HG03460 (cell line): ENCODE measurements around the gene SEZ6L.

Source experiments
- ATAC-seq: cut with Tn5 transposase; IDR thresholded peaks from one replicate; pipeline ENCODE4 v1.9.1; 2021; ENCODE audit not compliant: unreplicated experiment

Gene SEZ6L

DNA sequence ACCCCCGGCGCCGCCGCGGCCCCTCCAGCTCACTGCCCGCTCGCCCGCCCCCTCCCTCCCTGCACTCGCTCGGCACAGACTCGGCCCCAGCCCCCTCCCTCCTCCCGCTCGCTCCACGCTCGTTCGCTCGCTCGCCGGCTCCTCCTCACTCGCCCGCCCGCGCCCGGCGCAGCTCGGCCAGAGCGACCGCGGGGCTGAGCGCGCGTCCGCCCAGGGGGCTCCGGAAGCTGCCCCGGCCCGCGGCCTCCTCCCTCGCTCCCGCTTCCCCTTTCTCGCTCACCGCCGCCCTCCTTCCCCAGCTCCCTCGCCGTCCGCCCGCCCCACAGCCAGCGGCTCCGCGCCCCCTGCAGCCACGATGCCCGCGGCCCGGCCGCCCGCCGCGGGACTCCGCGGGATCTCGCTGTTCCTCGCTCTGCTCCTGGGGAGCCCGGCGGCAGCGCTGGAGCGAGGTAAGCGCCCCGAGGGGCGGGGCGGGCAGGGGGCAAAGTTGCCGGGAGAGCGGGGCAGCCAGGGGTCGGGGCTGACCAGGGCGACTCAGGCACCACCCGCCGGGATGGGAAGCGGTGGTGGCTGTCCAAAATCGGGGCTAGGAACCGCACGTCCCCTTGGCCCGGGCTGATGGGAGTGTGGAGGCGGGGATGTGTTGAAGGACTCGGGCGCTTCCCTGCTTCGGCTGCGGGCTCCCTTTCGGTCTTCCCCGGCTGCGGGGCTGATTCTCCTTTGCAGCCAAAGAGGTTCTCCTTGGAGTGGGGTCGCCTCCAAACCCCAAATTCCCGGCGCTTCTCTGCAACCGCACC is at the start of gene SEZ6L:
TSS of gene SEZ6L (plus strand) at position 148 of the 797 bp plus-strand sequence. CDS start at position 356, 208 bp downstream.
- no peak for ATAC-seq

DNA sequence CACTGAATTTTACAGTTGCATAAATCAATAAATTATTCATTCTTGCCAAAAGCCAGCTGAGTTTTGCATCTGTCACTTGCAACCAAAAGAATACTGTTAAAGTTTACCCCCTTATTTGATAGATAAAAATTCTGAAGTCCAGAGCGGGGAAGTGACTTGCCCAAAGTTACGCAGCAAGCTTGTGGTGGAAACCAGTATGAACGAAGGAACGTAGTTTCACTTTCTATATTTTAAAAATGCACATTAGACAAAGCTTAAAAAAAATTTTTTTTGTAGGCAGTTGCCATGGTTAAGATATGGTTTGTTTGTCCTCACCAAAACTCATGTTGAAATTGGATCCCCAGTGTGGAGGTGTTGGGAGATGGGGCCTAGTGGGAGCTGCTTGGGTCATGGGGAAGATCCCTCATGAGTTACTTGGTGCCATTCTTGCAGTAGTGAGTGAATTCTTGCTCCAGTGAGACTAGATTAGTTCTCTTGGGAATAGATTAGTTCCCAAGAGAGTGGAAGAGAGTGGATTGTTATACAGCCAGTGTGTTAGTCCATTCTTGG is 46.3 kb upstream of the SEZ6L start:
- ATAC-seq = no peak

GRCh38 chr22:26124991-26125725 is 44.1 kb upstream of the SEZ6L start:
- ATAC-seq = no peak

GRCh38 chr22:26127126-26127525 is 42.1 kb upstream of the SEZ6L start:
- no peak for ATAC-seq

DNA sequence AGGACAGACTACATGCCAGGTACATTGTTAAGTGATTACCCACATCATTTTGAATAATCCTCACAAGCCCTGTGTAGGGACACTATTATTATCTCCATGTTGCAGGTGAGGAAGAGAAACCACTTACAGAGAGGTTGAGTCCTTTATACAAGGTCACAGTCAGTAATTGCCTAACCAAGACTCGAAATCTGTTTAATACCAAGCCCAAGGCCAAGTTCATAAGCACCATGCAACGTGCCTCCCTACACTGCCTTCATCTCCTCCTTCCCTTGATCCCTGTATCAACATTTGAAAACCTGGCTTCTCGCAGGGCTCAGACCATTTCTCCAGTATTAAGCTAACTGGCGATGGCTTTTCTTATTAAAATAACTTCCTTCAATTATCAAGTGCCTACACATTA is 41.7 kb upstream of the SEZ6L start:
- ATAC-seq = no peak

DNA sequence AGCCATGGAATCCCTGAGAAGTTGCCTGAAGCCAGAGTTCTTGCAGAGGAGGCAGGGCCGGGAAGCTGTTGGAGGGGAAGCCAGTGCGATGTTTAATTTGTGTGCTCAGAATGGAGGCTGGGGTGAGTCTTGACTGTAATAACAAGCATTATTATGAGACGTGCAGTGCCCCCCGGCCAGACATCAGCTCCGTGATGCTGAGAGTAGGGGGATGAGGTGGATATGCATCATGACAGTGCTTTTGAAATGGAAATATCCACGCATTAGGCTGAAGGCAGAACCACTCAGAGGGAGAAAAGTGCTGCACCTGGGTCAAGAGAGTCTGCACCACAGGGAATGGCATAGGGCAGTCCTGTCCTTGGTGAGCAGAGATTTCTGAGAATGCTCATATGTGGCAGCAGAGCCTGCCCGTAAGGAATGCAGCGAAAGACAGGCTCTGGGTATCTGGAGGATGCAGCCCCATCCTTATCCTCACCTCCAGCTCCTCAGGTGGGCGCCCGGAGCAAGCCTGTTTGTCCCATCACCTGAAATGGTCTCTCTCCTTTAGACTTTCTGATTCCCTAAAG is 37.6 kb upstream of the SEZ6L start:
- no peak for ATAC-seq

GRCh38 chr22:26134654-26135330 is 34.5 kb upstream of the SEZ6L start:
- ATAC-seq = no peak

GRCh38 chr22:26135806-26136205 is 33.5 kb upstream of the SEZ6L start:
- ATAC-seq = no peak

GRCh38 chr22:26139310-26139709 is 30.0 kb upstream of the SEZ6L start:
- no peak for ATAC-seq

GRCh38 chr22:26141831-26142230 is 27.4 kb upstream of the SEZ6L start:
- ATAC-seq = no peak

DNA sequence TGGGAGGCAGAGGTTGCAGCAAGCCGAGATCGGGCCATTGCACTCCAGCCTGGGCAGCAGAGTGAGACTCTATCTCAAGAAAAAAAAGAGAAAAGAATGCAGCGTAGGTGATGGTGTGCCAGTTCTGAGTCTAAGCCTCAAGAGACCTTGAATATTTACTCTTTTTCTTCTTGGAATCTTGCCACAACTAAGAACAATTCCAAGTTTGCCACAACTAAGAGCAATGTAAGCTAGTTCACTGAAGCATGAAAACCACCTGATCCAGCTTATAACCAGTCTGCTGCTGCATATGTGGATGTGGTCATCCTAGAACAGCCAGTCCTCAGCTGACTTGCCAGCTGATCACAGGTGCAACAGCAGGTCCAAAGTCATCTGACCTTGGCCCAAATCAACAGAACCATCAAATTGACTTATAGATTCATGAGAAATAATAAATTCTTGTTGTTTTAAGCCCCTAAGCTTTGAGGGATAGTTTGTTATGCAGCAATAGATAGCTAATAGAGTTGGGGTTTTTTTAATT is 25.4 kb upstream of the SEZ6L start:
- ATAC-seq = no peak

DNA sequence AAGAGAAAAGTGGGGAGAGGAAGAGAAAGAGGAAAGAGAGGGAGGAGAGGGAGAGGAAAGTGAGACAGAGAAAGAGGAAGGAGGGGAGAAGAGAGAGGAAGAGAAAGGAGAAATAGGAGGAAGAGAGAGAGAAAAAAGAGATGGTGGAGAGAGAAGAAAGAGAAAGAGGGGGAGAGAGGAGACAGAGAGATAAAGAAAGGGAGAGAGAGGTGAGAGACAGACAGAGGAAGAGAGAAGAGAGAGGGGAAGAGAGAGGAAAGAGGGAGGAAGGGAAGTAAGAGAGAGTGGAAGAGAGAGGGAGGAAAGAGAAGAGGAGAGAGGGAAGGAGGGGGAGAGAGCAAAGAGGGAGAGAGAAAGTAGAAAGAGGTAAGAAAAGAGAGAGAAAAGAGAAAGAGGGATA is 9.4 kb upstream of the SEZ6L start:
- no peak for ATAC-seq

GRCh38 chr22:26161746-26162145 is 7.5 kb upstream of the SEZ6L start:
- no peak for ATAC-seq

- ATAC-seq = no peak
Observed at GRCh38 chr22:26162926-26163325, 6.3 kb upstream of the SEZ6L start.

DNA sequence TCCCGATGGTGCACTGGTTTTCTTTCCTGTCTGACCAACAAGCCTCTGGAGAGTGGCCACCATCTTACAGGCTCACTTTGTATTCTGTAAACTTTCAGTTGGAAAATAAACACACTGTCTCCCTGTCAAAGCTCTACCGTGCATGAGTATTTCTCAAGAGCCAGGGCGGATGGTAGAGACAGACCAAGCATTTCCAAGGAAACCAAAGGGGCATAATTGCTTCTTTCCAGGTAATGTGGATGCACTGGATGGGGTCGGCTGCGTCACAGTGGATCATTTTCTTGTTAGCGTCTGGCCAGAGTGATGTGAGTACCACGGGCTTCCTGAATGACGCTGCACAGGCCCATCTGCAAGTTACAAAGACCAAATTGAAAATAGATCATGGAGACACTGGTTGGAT is 5.1 kb upstream of the SEZ6L start:
- no peak for ATAC-seq

DNA sequence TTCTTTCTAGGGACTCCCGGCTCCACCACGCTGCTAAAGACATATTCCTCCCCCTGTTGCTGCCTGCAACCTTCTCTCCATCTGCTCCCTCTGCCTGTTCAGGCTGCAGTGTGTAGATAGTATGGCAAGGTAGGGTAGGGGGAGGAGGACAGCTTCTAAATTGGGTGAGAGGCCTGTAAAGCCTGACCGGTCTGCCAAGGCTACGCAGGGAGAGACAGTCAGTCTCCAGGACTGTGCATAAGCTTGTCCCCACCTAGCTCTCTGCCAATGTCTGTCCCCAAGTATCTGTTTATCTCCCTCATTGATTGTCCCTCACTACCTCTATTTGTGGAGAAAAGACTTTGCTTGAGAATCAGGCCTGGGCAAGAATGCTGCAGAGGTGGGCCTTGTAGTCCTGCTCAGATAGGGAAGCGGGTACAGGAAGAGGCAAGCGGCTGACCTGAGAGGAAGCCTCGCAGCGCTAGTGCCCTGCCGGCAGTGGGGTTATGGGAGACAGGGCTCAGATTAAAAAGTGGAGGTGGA is 871 bp upstream of the SEZ6L start:
- no peak for ATAC-seq

DNA sequence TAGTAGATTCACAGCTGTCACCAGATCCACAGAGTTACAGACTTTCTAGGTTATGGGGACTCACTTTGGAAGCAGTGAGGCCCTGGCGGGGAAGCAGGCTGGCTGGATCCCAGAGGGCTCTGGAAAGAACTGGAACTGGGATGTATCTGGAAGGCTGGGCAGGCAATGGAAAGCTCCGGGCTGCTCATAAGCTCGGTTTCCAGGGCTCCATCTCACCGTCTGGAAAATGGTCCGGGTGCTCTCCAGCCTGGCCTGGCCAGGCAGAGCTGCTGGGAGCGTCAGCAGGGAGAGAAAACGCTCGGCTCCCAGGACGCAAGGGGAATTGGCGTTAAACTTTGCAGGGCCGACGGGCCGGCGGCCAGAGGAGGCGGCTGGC is 335 bp upstream of the SEZ6L start:
- ATAC-seq = no peak

GRCh38 chr22:26170112-26170492 is 840 bp downstream of the SEZ6L start:
- ATAC-seq = no peak

- no peak for ATAC-seq
Observed at GRCh38 chr22:26170795-26171580, 1.7 kb downstream of the SEZ6L start.

GRCh38 chr22:26172389-26172990 is 3.2 kb downstream of the SEZ6L start:
- no peak for ATAC-seq
